K562 (cell line): ENCODE data around the gene YPEL1. TPM values are rescaled to one million over a fixed set of nuclear protein-coding genes. Genes with fewer than 3 reads are reported as not detected.
A peak's percentile ranks its signal among the peaks of the same experiment; 100 is the strongest.

ENCODE experiments used
- ARID3A ChIP-seq: IDR thresholded peaks from 2 replicates; pipeline ENCODE4 v1.6.1; 2012; ENCODE audit warnings: low read depth, low read length, improper control_type of control experiment, borderline replicate concordance
- BMI1 ChIP-seq: fragments of 150-350 bp; IDR thresholded peaks from 2 replicates; pipeline ENCODE4 v1.6.1; 2014; ENCODE audit warnings: low read length
- CBX8 ChIP-seq: fragments of 200-600 bp; sonication (generic); IDR thresholded peaks from 2 replicates; pipeline ENCODE4 v1.6.1; 2012; ENCODE audit warnings: borderline replicate concordance, mixed run types, low read depth, mild to moderate bottlenecking, moderate library complexity, mixed read lengths, low read length, control low read depth, inconsistent platforms; ENCODE audit not compliant: poor library complexity, severe bottlenecking; ENCODE audit errors: extremely low read depth
- EP300 ChIP-seq: IDR thresholded peaks from 2 replicates; pipeline ENCODE4 v1.6.1; 2012; ENCODE audit warnings: low read length, improper control_type of control experiment
- ILK ChIP-seq: fragments of 450-650 bp; IDR thresholded peaks from 2 replicates; pipeline ENCODE4 v1.6.1; 2016; ENCODE audit warnings: missing genetic modification characterization, low read depth, mild to moderate bottlenecking, missing compliant biosample characterization, moderate library complexity, borderline replicate concordance
- PTRF ChIP-seq: fragments of 450-650 bp; IDR thresholded peaks from 2 replicates; pipeline ENCODE4 v1.6.1; 2016; ENCODE audit warnings: mild to moderate bottlenecking, missing genetic modification characterization, missing compliant biosample characterization
- SMAD2 ChIP-seq: fragments of 150-350 bp; IDR thresholded peaks from 2 replicates; pipeline ENCODE4 v1.6.1; 2014; ENCODE audit warnings: low read depth, mild to moderate bottlenecking, low read length
- TBL1XR1 ChIP-seq, 2 experiments: IDR thresholded peaks; 2 replicates each; pipeline ENCODE4 v1.6.1; 2012; ENCODE audit warnings: improper control_type of control experiment in 2 of 2, low read length in 2 of 2, mild to moderate bottlenecking in 1 of 2
- TFAP4 ChIP-seq: sonication (generic); formaldehyde crosslinking; IDR thresholded peaks from 2 replicates; pipeline ENCODE4 v1.8.0; 2022; ENCODE audit warnings: missing genetic modification reagents, mild to moderate bottlenecking, moderate library complexity, borderline replicate concordance
- THRB ChIP-seq: fragments of 450-650 bp; formaldehyde crosslinking; conservative IDR thresholded peaks from 2 replicates; pipeline ENCODE4 v1.4.0; 2022; ENCODE audit warnings: mild to moderate bottlenecking, missing genetic modification characterization
- ZHX1 ChIP-seq: fragments of 150-350 bp; conservative IDR thresholded peaks from 2 replicates; pipeline ENCODE4 v1.6.1; 2014; ENCODE audit warnings: low read length
- ZNF146 ChIP-seq: IDR thresholded peaks from one replicate; pipeline ENCODE4 v1.6.1; 2018; ENCODE audit warnings: missing compliant biosample characterization; ENCODE audit not compliant: unreplicated experiment
- ZNF212 ChIP-seq: fragments of 450-650 bp; formaldehyde crosslinking; IDR thresholded peaks from 2 replicates; pipeline ENCODE4 v1.4.0; 2020; ENCODE audit warnings: mild to moderate bottlenecking
- ZNF551 ChIP-seq: fragments of 250-450 bp; sonication (Bioruptor Pico); IDR thresholded peaks from 2 replicates; pipeline ENCODE4 v1.5.0; 2021; ENCODE audit warnings: mild to moderate bottlenecking, moderate library complexity
- ZNF655 ChIP-seq: fragments of 250-450 bp; sonication (Bioruptor Pico); IDR thresholded peaks from 2 replicates; pipeline ENCODE4 v1.5.0; 2021
- ZNF76 ChIP-seq: fragments of 250-450 bp; sonication (Bioruptor Pico); IDR thresholded peaks from 2 replicates; pipeline ENCODE4 v1.4.0; 2020; ENCODE audit warnings: mild to moderate bottlenecking, moderate library complexity, borderline replicate concordance
- polyA plus RNA-seq, 8 experiments: library from polyadenylated mRNA; depleted of rRNA in 4 of 8; stranded (reverse) in 5 of 8; unstranded in 3 of 8; fragments of >200 nt; fragmentation: Nextera tagmentation in 2 of 8; fragmentation: Illumina TruSeq in 1 of 8; extraction: Ambion mirVana in 2 of 8; extraction: Trizol in 1 of 8; gene quantifications; 2 replicates each; pipeline versions ENCODE4 v1.2.1 to v1.2.3, GENCODE V29; 2011 to 2014; ENCODE audit warnings: inconsistent platforms in 1 of 8, missing spikeins in 1 of 8
- total RNA-seq, 7 experiments: library from RNA; depleted of rRNA in 6 of 7; stranded (reverse); fragments of >200 nt in 6 of 7; fragmentation: Illumina TruSeq in 2 of 7; extraction: Trizol in 2 of 7; gene quantifications; 2 replicates each; pipeline versions ENCODE4 v1.2.1 to v1.2.3, GENCODE V29; 2011 to 2021; ENCODE audit warnings: low replicate concordance in 1 of 7

The YPEL1 gene
- total and polyA plus RNA-seq, 9 of the 15 experiments (the other 6 are each of a cell fraction or from before 2014, with no cell fraction given) = 0.07 to 2.2 (median 0.46) TPM

GRCh38 chr22:21651521-21652009, 84.0 kb downstream of the YPEL1 start (continued):
- TF ChIP-seq TFAP4 (CRISPR knock-in tag) (no peak), SMAD2 (peak; percentile 82; the same call in 1 of the 2 replicates), THRB (CRISPR knock-in tag) (no peak), ZNF76 (CRISPR knock-in tag) (no peak), ARID3A (0 out of 2 replicates have a peak, but pooled peaks have one; percentile 9), EP300 (peak; percentile 33; the same call in 1 of the 2 replicates), ZNF655 (CRISPR knock-in tag) (no peak), TBL1XR1 (IDR thresholded peaks at IDR 0.05; ENCODE audit: low read length in 2 of 2) (peak; percentile 51 to 80), ZHX1 (0 out of 2 replicates have a peak, but pooled peaks have one; percentile 49), CBX8 (no peak), BMI1 (0 out of 2 replicates have a peak, but pooled peaks have one; percentile 54), ZNF212 (no peak), ILK (no peak), ZNF551 (CRISPR knock-in tag) (no peak), ZNF146 (no peak), PTRF (tag) (no peak)
